Smooth muscle cell (in vitro differentiated cells): Measurements from ENCODE around the gene FBXO10. TPM values are rescaled to one million over a fixed set of nuclear protein-coding genes. Genes with fewer than 3 reads are reported as not detected.
"Not testable (repeated sequence)": the region's sequence is repeated elsewhere in the genome, so short reads cannot be mapped to it uniquely, and the experiment has no call there.

ENCODE experiments used
- DNase-seq: peaks from one replicate; lab custom pipeline; 2025; ENCODE audit not compliant: unreplicated experiment; lab: John Stamatoyannopoulos, UW
- H2AFZ ChIP-seq: fragments of 200-600 bp; sonication (generic); 2 replicates; pipeline ENCODE4 v1.6.0; 2016; ENCODE audit warnings: antibody characterized with exemption, low read depth, mild to moderate bottlenecking
- H3F3A ChIP-seq: fragments of 200-600 bp; sonication (generic); 2 replicates; pipeline ENCODE4 v1.6.0; 2017; ENCODE audit warnings: antibody characterized with exemption, low read depth
- H3K27ac ChIP-seq: fragments of 200-600 bp; sonication (generic); 2 replicates; pipeline ENCODE4 v1.5.1; 2016; ENCODE audit warnings: low read depth, mild to moderate bottlenecking
- H3K27me3 ChIP-seq: fragments of 200-600 bp; sonication (generic); 2 replicates; pipeline ENCODE4 v1.6.1; 2016; ENCODE audit warnings: low read depth, mild to moderate bottlenecking
- H3K36me3 ChIP-seq: fragments of 200-600 bp; sonication (generic); 2 replicates; pipeline ENCODE4 v1.5.1; 2016; ENCODE audit warnings: low read depth
- H3K4me1 ChIP-seq: fragments of 200-600 bp; sonication (generic); 2 replicates; pipeline ENCODE4 v1.5.1; 2016; ENCODE audit warnings: low read depth
- H3K4me2 ChIP-seq: fragments of 200-600 bp; sonication (generic); 2 replicates; pipeline ENCODE4 v1.6.0; 2016; ENCODE audit warnings: mild to moderate bottlenecking
- H3K4me3 ChIP-seq: fragments of 200-600 bp; sonication (generic); 2 replicates; pipeline ENCODE4 v1.5.1; 2016; ENCODE audit warnings: mild to moderate bottlenecking
- H3K79me2 ChIP-seq: fragments of 200-600 bp; sonication (generic); 2 replicates; pipeline ENCODE4 v1.6.0; 2016; ENCODE audit warnings: low read depth, mild to moderate bottlenecking
- H3K9ac ChIP-seq: fragments of 200-600 bp; sonication (generic); 2 replicates; pipeline ENCODE4 v1.6.0; 2016; ENCODE audit warnings: low read depth
- H3K9me3 ChIP-seq: fragments of 200-600 bp; sonication (generic); replicated peaks from 2 replicates; pipeline ENCODE4 v1.5.1; 2016; ENCODE audit warnings: low read depth
- H4K20me1 ChIP-seq: fragments of 200-600 bp; sonication (generic); 2 replicates; pipeline ENCODE4 v1.6.0; 2016; ENCODE audit warnings: low read depth
- CTCF ChIP-seq: fragments of 200-600 bp; sonication (generic); IDR thresholded peaks from 2 replicates; pipeline ENCODE4 v1.5.1; 2017; ENCODE audit warnings: borderline replicate concordance, mild to moderate bottlenecking, antibody characterized with exemption; ENCODE audit not compliant: insufficient read depth, poor library complexity, severe bottlenecking
- WGBS: methylation state at CpG from one replicate; pipeline ENCODE4 v1.1.7; 2016; ENCODE audit warnings: low lambda C conversion rate; 5-methylcytosine and 5-hydroxymethylcytosine counted together
- polyA plus RNA-seq: library from polyadenylated mRNA; unstranded; fragments of >200 nt; fragmentation: Nextera tagmentation; extraction: Ambion mirVana; gene quantifications from 2 replicates; pipeline ENCODE4 v1.2.1, GENCODE V29; 2016
- total RNA-seq: library from RNA; depleted of rRNA; stranded (reverse); fragments of >200 nt; gene quantifications from 2 replicates; pipeline ENCODE4 v1.2.3, GENCODE V29; 2014

The FBXO10 gene
- total and polyA plus RNA-seq, 2 experiments from 2014 or later = 3.5 to 7.0 TPM

GRCh38 chr9:37471942-37472684 lies 104.1 kb downstream of the FBXO10 start:
- peak overlapping the region; percentile 75 for H2AFZ ChIP-seq
- H3K36me3 ChIP-seq = no peaks in the 10 kb centered on the region
- H3K9me3 ChIP-seq = no peaks in the 10 kb centered on the region
- no peaks in the 10 kb centered on the region for H3K27me3 ChIP-seq
- H3K27ac ChIP-seq = peak overlapping the region; percentile 89
- peak overlapping the region; percentile 46 for H3K4me3 ChIP-seq
- peak overlapping the region; percentile 80 for H3K4me2 ChIP-seq
- H3K4me1 ChIP-seq = peaks cover 11% of the 10 kb centered on the region
- WGBS = 27% methylated on average over 7 of the region's 7 CpGs
- peaks cover 17% of the 10 kb centered on the region for H3F3A ChIP-seq
- peak overlapping the region; percentile 70 for H3K9ac ChIP-seq
- no peak for DNase-seq
- no peaks in the 10 kb centered on the region for H4K20me1 ChIP-seq
- no peak for TF ChIP-seq CTCF
- H3K79me2 ChIP-seq = no peaks in the 10 kb centered on the region

GRCh38 chr9:37468620-37469019 lies 107.6 kb downstream of the FBXO10 start:
- no peak overlapping the region for H3K9ac ChIP-seq
- H3K4me3 ChIP-seq = no peak overlapping the region
- H3K36me3 ChIP-seq = no peaks in the 10 kb centered on the region
- H3K79me2 ChIP-seq = peaks cover 9% of the 10 kb centered on the region
- H3K27ac ChIP-seq = no peak overlapping the region
- TF ChIP-seq CTCF = no peak
- no peak overlapping the region for H2AFZ ChIP-seq
- H3K27me3 ChIP-seq = no peaks in the 10 kb centered on the region
- H3F3A ChIP-seq = peaks cover 21% of the 10 kb centered on the region
- no peak for DNase-seq
- 82% methylated on average over 5 of the region's 6 CpGs for WGBS
- H4K20me1 ChIP-seq = peaks cover 6% of the 10 kb centered on the region
- no peaks in the 10 kb centered on the region for H3K9me3 ChIP-seq
- H3K4me1 ChIP-seq = peaks cover 18% of the 10 kb centered on the region
- no peak overlapping the region for H3K4me2 ChIP-seq

GRCh38 chr9:37467530-37467929 lies 108.7 kb downstream of the FBXO10 start:
- DNase-seq, H3K4me3 ChIP-seq, H3K9me3 ChIP-seq, H3K27ac ChIP-seq, H3K36me3 ChIP-seq, H2AFZ ChIP-seq, H3K27me3 ChIP-seq, H3K9ac ChIP-seq, H3K4me2 ChIP-seq: not testable (repeated sequence)
- Histone ChIP-seq H3K4me1 (peaks cover 24% of the 10 kb centered on the region), H4K20me1 (peaks cover 17% of the 10 kb centered on the region), H3K79me2 (peaks cover 20% of the 10 kb centered on the region), H3F3A (peaks cover 14% of the 10 kb centered on the region)
- 96% methylated on average over 17 of the region's 17 CpGs for WGBS

GRCh38 chr9:37466037-37466709 lies 110.0 kb downstream of the FBXO10 start:
- H3K9ac ChIP-seq = peak overlapping the region; percentile 53
- no peaks in the 10 kb centered on the region for H3K27me3 ChIP-seq
- WGBS = under 1% methylated on average over 45 of the region's 47 CpGs
- H4K20me1 ChIP-seq = peaks cover 30% of the 10 kb centered on the region
- no peaks in the 10 kb centered on the region for H3K36me3 ChIP-seq
- H3F3A ChIP-seq = peaks cover 7% of the 10 kb centered on the region
- no peak for TF ChIP-seq CTCF
- H3K9me3 ChIP-seq = no peaks in the 10 kb centered on the region
- peak overlapping the region; percentile 60 for H3K4me3 ChIP-seq
- peak overlapping the region; percentile 99 for H3K27ac ChIP-seq
- DNase-seq = peak; percentile 73
- peaks cover 33% of the 10 kb centered on the region for H3K79me2 ChIP-seq
- H3K4me2 ChIP-seq = peak overlapping the region; percentile 84
- H3K4me1 ChIP-seq = peaks cover 15% of the 10 kb centered on the region
- peak overlapping the region; percentile 87 for H2AFZ ChIP-seq
